Gastrocnemius medialis (tissue), 4 donors: ENCODE results near the gene EGFLAM.

Experiments used
- POLR2A ChIP-seq, 2 donors: fragments of 450-650 bp; IDR thresholded peaks; one replicate each; pipeline ENCODE4 v1.6.1; 2017; ENCODE audit warnings: antibody characterized with exemption in 2 of 2, mild to moderate bottlenecking in 2 of 2, moderate library complexity in 2 of 2
- TF ChIP-seq, protein P1 (sequence below), 5 experiments: fragments of 450-650 bp in 3 of 5; fragments of 200-600 bp in 2 of 5; sonication (generic) in 2 of 5; IDR thresholded peaks in 4 of 5; conservative IDR thresholded peaks in 1 of 5; 1 replicate in 4 of 5; 2 replicates in 1 of 5; pipeline ENCODE4 v1.5.1; 2016 to 2019; ENCODE audit warnings: antibody characterized with exemption in 5 of 5, mild to moderate bottlenecking in 3 of 5, moderate library complexity in 3 of 5

GRCh38 chr5:38360323-38361061, 102.1 kb downstream of the EGFLAM start:
- TF ChIP-seq, protein P1, sequence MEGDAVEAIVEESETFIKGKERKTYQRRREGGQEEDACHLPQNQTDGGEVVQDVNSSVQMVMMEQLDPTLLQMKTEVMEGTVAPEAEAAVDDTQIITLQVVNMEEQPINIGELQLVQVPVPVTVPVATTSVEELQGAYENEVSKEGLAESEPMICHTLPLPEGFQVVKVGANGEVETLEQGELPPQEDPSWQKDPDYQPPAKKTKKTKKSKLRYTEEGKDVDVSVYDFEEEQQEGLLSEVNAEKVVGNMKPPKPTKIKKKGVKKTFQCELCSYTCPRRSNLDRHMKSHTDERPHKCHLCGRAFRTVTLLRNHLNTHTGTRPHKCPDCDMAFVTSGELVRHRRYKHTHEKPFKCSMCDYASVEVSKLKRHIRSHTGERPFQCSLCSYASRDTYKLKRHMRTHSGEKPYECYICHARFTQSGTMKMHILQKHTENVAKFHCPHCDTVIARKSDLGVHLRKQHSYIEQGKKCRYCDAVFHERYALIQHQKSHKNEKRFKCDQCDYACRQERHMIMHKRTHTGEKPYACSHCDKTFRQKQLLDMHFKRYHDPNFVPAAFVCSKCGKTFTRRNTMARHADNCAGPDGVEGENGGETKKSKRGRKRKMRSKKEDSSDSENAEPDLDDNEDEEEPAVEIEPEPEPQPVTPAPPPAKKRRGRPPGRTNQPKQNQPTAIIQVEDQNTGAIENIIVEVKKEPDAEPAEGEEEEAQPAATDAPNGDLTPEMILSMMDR (IDR thresholded peaks at IDR 0.05 in 4 of 5, conservative IDR thresholded peaks at IDR 0.05 in 1 of 5), result no peak
- TF ChIP-seq POLR2A (IDR thresholded peaks at IDR 0.05), result no peak
